Upper lobe of left lung (tissue), 4 donors: ENCODE measurements around the gene CEP89.

Source experiments
- EP300 ChIP-seq, 4 donors: sonication (generic); formaldehyde crosslinking; IDR thresholded peaks; one replicate each; pipeline ENCODE4 v1.5.1; 2017; ENCODE audit warnings: antibody characterized with exemption in 4 of 4, control low read depth in 2 of 4
- POLR2A ChIP-seq, 4 donors: fragments of 450-650 bp; IDR thresholded peaks; one replicate each; pipeline ENCODE4 v1.5.1; 2016 to 2017; ENCODE audit warnings: antibody characterized with exemption in 4 of 4, mild to moderate bottlenecking in 2 of 4
- TF ChIP-seq, protein P1 (sequence below), 6 experiments: fragments of 450-650 bp in 4 of 6; fragments of 200-600 bp in 2 of 6; sonication (generic) in 2 of 6; IDR thresholded peaks; one replicate each; pipeline ENCODE4 v1.5.1; 2016 to 2019; ENCODE audit warnings: antibody characterized with exemption in 6 of 6

DNA sequence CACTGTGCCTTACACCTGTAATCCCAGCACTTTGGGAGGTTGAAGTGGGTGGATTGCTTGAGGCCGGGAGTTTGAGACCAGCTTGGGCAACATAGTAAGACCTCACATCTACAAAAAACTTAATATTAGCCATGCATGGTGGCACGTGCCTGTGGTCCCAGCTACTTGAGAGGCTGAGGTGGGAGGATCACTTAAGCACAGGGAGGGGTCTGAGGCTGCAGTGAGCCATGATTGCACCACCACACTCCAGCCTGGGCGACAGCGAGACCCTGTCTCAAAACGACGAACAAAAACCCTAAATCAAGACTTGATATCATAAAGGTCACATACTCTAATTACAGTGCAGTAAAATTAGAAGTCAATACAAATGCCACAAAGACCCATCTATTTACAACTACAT is 119.5 kb downstream of the CEP89 start:
- no peak for TF ChIP-seq POLR2A (IDR thresholded peaks at IDR 0.05)
- TF ChIP-seq, protein P1, sequence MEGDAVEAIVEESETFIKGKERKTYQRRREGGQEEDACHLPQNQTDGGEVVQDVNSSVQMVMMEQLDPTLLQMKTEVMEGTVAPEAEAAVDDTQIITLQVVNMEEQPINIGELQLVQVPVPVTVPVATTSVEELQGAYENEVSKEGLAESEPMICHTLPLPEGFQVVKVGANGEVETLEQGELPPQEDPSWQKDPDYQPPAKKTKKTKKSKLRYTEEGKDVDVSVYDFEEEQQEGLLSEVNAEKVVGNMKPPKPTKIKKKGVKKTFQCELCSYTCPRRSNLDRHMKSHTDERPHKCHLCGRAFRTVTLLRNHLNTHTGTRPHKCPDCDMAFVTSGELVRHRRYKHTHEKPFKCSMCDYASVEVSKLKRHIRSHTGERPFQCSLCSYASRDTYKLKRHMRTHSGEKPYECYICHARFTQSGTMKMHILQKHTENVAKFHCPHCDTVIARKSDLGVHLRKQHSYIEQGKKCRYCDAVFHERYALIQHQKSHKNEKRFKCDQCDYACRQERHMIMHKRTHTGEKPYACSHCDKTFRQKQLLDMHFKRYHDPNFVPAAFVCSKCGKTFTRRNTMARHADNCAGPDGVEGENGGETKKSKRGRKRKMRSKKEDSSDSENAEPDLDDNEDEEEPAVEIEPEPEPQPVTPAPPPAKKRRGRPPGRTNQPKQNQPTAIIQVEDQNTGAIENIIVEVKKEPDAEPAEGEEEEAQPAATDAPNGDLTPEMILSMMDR (IDR thresholded peaks at IDR 0.05), result no peak
- no peak for TF ChIP-seq EP300 (IDR thresholded peaks at IDR 0.05)
